PFSK-1 (cell line): ENCODE results near the gene ALKBH5.

Experiments used
- FOXP2 ChIP-seq: optimal IDR thresholded peaks from 2 replicates; pipeline ENCODE3; 2011; ENCODE audit warnings: borderline replicate concordance, control low read depth, inconsistent platforms; ENCODE audit not compliant: insufficient read depth; ENCODE audit errors: extremely low read length, extremely low read depth
- POLR2AphosphoS5 ChIP-seq: IDR thresholded peaks from 2 replicates; pipeline ENCODE4 v1.6.1; 2012; ENCODE audit warnings: low read depth, mild to moderate bottlenecking, control low read depth, low read length, moderate library complexity
- SIN3A ChIP-seq: IDR thresholded peaks from 2 replicates; pipeline ENCODE4 v1.6.1; 2012; ENCODE audit warnings: mild to moderate bottlenecking, low read length, moderate library complexity, borderline replicate concordance; ENCODE audit not compliant: insufficient read depth
- TAF1 ChIP-seq: IDR thresholded peaks from 2 replicates; pipeline ENCODE4 v1.6.1; 2012; ENCODE audit warnings: low read length, control low read depth, borderline replicate concordance; ENCODE audit not compliant: insufficient read depth
- TF ChIP-seq, protein P1 (sequence below), 2 experiments: IDR thresholded peaks; 2 replicates each; pipeline versions ENCODE4 v1.6.1 to v1.8.0; 2011 to 2012; ENCODE audit warnings: low read depth in 2 of 2, low read length in 2 of 2, control low read depth in 1 of 2, inconsistent platforms in 1 of 2, mild to moderate bottlenecking in 1 of 2, moderate library complexity in 1 of 2; ENCODE audit not compliant: insufficient read depth in 1 of 2

Gene ALKBH5

DNA sequence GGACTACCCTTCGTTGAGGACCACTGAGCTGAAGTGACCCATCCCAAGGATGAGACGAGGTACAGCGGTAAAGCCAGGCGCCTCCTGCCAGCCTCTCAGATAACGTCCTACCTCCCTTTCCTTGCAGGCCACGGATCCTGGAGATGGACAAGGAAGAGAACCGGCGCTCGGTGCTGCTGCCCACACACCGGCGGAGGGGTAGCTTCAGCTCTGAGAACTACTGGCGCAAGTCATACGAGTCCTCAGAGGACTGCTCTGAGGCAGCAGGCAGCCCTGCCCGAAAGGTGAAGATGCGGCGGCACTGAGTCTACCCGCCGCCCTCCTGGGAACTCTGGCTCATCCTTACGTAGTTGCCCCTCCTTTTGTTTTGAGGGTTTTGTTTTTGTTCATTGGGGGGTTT is 24.5 kb downstream of the ALKBH5 start:
- TF ChIP-seq, protein P1, sequence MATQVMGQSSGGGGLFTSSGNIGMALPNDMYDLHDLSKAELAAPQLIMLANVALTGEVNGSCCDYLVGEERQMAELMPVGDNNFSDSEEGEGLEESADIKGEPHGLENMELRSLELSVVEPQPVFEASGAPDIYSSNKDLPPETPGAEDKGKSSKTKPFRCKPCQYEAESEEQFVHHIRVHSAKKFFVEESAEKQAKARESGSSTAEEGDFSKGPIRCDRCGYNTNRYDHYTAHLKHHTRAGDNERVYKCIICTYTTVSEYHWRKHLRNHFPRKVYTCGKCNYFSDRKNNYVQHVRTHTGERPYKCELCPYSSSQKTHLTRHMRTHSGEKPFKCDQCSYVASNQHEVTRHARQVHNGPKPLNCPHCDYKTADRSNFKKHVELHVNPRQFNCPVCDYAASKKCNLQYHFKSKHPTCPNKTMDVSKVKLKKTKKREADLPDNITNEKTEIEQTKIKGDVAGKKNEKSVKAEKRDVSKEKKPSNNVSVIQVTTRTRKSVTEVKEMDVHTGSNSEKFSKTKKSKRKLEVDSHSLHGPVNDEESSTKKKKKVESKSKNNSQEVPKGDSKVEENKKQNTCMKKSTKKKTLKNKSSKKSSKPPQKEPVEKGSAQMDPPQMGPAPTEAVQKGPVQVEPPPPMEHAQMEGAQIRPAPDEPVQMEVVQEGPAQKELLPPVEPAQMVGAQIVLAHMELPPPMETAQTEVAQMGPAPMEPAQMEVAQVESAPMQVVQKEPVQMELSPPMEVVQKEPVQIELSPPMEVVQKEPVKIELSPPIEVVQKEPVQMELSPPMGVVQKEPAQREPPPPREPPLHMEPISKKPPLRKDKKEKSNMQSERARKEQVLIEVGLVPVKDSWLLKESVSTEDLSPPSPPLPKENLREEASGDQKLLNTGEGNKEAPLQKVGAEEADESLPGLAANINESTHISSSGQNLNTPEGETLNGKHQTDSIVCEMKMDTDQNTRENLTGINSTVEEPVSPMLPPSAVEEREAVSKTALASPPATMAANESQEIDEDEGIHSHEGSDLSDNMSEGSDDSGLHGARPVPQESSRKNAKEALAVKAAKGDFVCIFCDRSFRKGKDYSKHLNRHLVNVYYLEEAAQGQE (IDR thresholded peaks at IDR 0.05; ENCODE audit: insufficient read depth in 1 of 2, low read depth in 2 of 2, low read length in 2 of 2): no peak
- TF ChIP-seq POLR2AphosphoS5: no peak
- no peak for TF ChIP-seq SIN3A
- no peak for TF ChIP-seq TAF1
- TF ChIP-seq FOXP2: no peak

DNA sequence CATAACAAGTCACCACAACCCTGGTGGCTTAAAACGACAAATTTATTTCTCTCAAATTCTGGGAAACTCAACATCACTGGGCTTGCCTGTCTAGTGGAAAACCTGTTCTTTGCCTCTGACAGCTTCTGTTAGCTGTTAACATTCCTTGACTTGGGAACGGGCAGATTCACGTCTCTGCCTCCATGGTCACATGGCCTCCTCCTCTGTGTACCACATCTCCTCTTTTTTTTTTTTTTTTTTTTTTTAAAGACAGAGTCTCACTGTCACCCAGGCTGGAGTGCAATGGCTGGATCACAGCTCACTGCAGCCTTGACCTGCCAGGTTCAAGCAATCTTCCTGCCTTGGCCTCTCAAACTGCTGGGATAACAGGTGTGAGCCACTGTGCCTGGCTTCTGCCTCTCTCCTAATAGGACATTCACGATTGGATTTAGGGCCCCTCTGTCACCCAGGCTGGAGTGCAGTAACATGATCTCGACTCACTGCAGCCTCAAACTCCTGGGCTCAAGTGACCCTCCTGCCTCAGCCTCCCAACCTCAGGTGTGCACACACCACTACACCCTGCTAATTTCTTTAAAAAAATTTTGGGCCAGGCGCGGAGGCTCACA is 30.1 kb downstream of the ALKBH5 start:
- TF ChIP-seq, protein P1 (IDR thresholded peaks at IDR 0.05; ENCODE audit: insufficient read depth in 1 of 2, low read depth in 2 of 2, low read length in 2 of 2): no peak
- TF ChIP-seq SIN3A (no peak), POLR2AphosphoS5 (no peak), FOXP2 (no peak), TAF1 (no peak)

DNA sequence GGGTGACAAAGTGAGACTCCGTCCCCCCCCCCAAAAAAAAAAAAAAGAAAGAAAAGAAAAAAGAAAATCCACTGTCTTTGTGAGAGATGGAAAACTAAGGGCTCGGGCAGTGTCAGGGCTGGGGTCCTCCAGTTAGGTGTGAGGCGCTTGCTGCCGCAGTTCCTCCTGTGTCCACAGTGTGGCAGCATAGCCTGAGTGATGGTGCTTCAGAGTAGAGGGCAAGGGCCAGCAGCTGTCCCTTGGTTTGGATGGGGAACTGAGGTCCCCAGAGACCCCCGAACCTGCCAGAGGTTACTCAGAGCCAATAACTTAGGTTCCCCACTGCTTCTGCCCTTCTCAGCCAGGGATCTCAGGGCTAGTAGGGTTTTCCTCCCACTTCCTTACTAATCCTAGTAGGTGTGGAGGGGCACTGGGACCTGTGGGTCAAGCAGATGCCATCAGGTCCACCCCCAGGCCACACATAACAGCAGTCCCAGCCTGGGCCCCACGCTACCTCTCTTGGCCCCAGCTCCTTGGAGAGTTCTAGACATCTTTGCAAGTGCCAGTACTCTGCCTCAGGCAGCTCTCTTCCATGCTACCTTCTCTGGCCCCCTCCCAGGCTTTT is 33.9 kb downstream of the ALKBH5 start:
- TF ChIP-seq FOXP2 (no peak), SIN3A (no peak), POLR2AphosphoS5 (no peak), TAF1 (no peak)
- TF ChIP-seq, protein P1 (IDR thresholded peaks at IDR 0.05; ENCODE audit: insufficient read depth in 1 of 2, low read depth in 2 of 2, low read length in 2 of 2): no peak

DNA sequence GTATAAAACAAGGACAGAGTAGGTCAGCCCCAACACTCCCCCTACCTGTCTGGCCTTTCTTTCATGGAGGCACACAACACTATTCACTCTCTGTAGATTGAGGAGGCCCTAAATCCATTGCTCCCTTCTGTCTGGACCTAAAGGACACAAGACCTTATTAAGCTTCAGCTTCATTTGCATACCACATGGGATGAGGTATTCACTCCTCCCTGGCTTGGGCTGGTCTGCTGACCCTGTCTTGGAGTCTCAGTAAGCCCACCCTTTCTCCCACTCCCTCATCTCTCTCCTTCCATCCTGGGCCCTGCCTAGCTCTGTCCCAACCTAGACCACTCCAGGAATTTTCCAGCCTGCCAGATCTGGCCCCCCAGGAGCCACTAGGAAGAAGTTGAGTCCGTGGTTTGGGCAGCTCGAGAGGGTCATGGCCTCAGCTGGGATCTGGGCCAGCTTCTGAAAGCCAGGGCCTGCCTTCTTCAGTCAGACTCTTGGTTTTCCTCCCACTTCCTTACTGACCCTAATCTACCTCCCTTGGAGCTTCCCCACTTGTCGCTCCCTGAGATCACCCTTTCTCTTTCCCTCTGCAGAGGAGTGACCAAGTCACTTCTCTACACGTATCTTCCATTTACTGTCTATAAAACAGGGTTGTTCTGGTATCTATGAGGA is 35.3 kb downstream of the ALKBH5 start:
- no peak for TF ChIP-seq SIN3A
- TF ChIP-seq POLR2AphosphoS5: no peak
- TF ChIP-seq, protein P1 (IDR thresholded peaks at IDR 0.05; ENCODE audit: insufficient read depth in 1 of 2, low read depth in 2 of 2, low read length in 2 of 2): no peak
- TF ChIP-seq FOXP2: no peak
- TF ChIP-seq TAF1: no peak

DNA sequence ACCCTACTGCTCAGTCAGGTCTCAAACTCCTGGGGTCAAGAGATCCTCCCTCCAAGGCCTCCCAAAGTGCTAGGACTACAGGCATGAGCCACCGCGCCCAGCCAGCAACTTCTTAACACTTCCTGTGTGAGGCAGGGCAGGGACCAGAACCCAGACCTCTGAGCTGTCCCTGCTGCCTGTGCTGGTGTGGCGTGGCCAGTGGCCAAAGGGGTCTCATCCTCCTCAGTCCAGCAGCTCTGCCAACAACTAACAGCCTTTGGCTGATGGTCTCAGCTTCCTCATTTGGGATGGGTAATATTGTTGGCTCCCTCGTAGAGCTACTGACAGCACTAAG is 40.4 kb downstream of the ALKBH5 start:
- TF ChIP-seq POLR2AphosphoS5 (no peak), TAF1 (no peak), SIN3A (no peak), FOXP2 (no peak)
- TF ChIP-seq, protein P1 (IDR thresholded peaks at IDR 0.05; ENCODE audit: insufficient read depth in 1 of 2, low read depth in 2 of 2, low read length in 2 of 2): no peak
